Activated CD4-positive, alpha-beta T cell treated with anti-CD3 and anti-CD28 coated beads, Interleukin-2, amount 10 ng/mL, durations not matched to agents 7 days and 5 days (primary cell): ENCODE results near the gene SSX2B. TPM values are rescaled to one million over a fixed set of nuclear protein-coding genes. Genes with fewer than 3 reads are reported as not detected.
"Not testable (repeated sequence)": the region's sequence is repeated elsewhere in the genome, so short reads cannot be mapped to it uniquely, and the experiment has no call there.

Experiments
- CTCF ChIA-PET: fragments of 350-600 bp; sonication (Branson Sonifier 250); formaldehyde crosslinking; loops from one replicate; lab custom pipeline; 2021; ENCODE audit warnings: antibody characterized with exemption; lab: Charles Lee
- POLR2A ChIA-PET: fragments of 350-600 bp; sonication (Branson Sonifier 250); formaldehyde crosslinking; loops from one replicate; lab custom pipeline; 2021; ENCODE audit warnings: antibody characterized with exemption; lab: Charles Lee
- DNase-seq: peaks from one replicate; pipeline ENCODE4 v3.0.0-alpha.2; 2020
- H3K27ac Mint-ChIP-seq: one replicate; pipeline ENCODE4 v1.8.0; 2021; ENCODE audit warnings: mild to moderate bottlenecking, moderate library complexity, mixed read lengths
- H3K27me3 Mint-ChIP-seq: one replicate; pipeline ENCODE4 v1.8.0; 2021; ENCODE audit warnings: mixed read lengths
- H3K36me3 Mint-ChIP-seq: one replicate; pipeline ENCODE4 v1.8.0; 2021; ENCODE audit warnings: low read depth, mixed read lengths
- H3K4me1 Mint-ChIP-seq: one replicate; pipeline ENCODE4 v1.8.0; 2021; ENCODE audit warnings: mixed read lengths
- H3K4me3 Mint-ChIP-seq: one replicate; pipeline ENCODE4 v1.8.0; 2021; ENCODE audit warnings: mild to moderate bottlenecking, moderate library complexity, mixed read lengths
- H3K9me3 Mint-ChIP-seq: one replicate; pipeline ENCODE4 v1.8.0; 2021; ENCODE audit warnings: mixed read lengths
- total RNA-seq, 2 experiments: library from RNA; stranded (reverse); gene quantifications; one replicate each; pipeline ENCODE4 v1.2.3, GENCODE V29; 2021

Gene SSX2B, protein sequence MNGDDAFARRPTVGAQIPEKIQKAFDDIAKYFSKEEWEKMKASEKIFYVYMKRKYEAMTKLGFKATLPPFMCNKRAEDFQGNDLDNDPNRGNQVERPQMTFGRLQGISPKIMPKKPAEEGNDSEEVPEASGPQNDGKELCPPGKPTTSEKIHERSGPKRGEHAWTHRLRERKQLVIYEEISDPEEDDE
- total RNA-seq: not detected

DNA sequence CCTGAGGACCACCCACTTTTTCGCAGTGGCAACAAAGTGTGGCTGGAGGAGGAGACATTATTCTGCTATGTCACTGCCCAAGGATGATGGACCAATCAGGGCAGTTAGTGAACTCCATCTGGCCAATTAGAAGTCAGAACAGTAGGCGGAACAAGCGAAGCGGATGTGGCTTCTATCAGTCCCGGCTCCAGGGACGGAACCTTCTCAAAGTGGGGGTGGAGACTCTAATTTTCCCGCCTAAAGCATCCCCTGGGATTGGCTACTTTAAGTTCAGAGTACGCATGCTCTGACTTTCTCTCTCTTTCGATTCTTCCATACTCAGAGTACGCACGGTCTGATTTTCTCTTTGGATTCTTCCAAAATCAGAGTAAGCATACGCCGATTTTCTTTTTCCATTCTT is at the start of gene SSX2B:
SSX2B (plus strand) TSS at position 301 of the 400 bp plus-strand sequence. CDS start 1,429 bp downstream, outside the sequence.
- H3K9me3 Mint-ChIP-seq, H3K36me3 Mint-ChIP-seq, H3K4me1 Mint-ChIP-seq, H3K4me3 Mint-ChIP-seq, H3K27ac Mint-ChIP-seq, H3K27me3 Mint-ChIP-seq, CTCF ChIA-PET, POLR2A ChIA-PET, DNase-seq: not testable (repeated sequence)

- H3K9me3 Mint-ChIP-seq, H3K4me1 Mint-ChIP-seq, CTCF ChIA-PET, H3K27ac Mint-ChIP-seq, POLR2A ChIA-PET, H3K4me3 Mint-ChIP-seq, DNase-seq, H3K36me3 Mint-ChIP-seq, H3K27me3 Mint-ChIP-seq: not testable (repeated sequence)
These were observed 44.0 kb upstream of the SSX2B start, which contains the start of gene SSX2 for GRCh38 chrX:52707078-52707477. Gene SSX2, minus strand, starts transcription at chrX:52707178. Its CDS starts 1,429 bp downstream, at chrX:52705749.

DNA sequence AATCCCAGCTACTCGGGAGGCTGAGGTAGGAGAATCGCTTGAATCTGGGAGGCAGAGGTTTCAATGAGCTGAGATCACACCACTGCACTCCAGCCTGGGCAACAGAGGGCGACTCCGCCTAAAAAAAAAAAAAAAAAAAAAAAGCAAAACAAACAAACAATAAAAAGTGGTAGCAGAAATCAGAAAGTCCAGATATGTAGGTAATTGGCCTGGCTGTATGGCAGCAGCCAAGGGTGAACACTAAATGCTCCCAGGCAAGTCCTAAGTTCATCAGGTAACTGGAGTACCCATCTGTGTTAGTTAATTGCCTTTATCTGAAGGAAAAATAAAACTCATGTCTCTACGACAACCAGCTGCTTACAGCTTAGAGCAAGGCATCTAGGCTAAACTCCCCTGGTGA is 14.9 kb downstream of the SSX2B start:
- CTCF ChIA-PET, POLR2A ChIA-PET, H3K27ac Mint-ChIP-seq, H3K9me3 Mint-ChIP-seq, H3K4me1 Mint-ChIP-seq, H3K4me3 Mint-ChIP-seq, DNase-seq, H3K27me3 Mint-ChIP-seq, H3K36me3 Mint-ChIP-seq: not testable (repeated sequence)

DNA sequence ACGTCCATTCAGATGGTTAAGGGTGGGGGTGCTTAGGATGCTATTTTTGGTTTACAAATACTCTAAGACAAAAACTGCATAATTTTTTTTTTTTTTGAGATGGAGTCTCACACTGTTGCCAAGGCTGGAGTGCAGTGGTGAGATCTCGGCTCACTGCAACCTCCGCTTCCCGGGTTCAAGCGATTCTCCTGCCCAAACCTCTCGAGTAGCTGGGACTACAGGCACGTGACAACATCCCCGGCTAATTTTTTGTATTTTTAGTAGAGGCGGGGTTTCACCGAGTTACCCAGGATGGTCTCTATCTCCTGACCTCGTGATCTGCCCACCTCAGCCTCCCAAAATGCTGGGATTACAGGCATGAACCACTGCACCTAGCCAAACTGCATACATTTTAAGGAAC is 22.5 kb downstream of the SSX2B start:
- H3K9me3 Mint-ChIP-seq, H3K36me3 Mint-ChIP-seq, H3K27me3 Mint-ChIP-seq, DNase-seq, H3K27ac Mint-ChIP-seq, H3K4me3 Mint-ChIP-seq, CTCF ChIA-PET, H3K4me1 Mint-ChIP-seq, POLR2A ChIA-PET: not testable (repeated sequence)

DNA sequence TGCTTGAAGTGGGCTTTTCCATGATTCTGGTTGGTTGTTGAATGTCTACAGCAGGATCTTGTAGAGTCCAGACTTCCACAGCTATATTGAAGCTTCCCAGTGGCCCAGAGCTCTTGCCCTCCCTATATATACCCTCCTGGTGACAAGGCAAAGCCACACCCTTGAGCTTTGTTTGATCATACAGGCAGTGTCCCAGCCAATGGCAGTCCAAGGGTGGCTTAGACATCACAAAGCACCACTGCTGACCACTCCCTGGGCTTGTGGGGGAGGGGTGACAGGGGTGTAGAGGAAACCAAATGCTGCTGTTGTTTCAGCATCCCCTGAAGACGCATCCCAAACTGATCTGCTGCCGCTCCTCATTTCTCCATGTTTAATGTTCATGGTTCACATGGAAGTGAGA is 46.3 kb downstream of the SSX2B start, which contains the start of gene SPANXN5:
SPANXN5 (minus strand) TSS at position 101 of the 400 bp plus-strand sequence; CDS start at position 22, 79 bp downstream.
- H3K27ac Mint-ChIP-seq, H3K4me1 Mint-ChIP-seq, H3K36me3 Mint-ChIP-seq, CTCF ChIA-PET, H3K4me3 Mint-ChIP-seq, H3K27me3 Mint-ChIP-seq, H3K9me3 Mint-ChIP-seq, DNase-seq, POLR2A ChIA-PET: not testable (repeated sequence)

DNA sequence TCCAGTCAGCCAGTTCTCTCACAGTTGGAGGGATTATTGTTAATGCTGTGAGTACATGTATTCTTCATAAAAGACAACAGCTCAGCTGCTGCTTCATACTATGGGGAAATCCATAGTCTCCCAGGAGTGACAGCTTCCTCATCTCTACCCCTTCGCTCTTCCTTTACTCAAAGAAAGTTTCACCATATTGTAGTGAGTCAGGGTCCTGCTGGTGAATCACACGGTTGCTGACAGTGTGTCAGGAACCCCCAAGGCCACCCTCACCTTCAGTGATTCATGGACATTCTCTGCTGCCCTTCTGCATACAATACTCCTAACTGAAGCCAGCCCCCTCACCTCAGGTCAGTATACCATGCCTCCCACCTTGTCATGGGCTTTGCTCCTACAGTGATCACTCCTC is 53.8 kb downstream of the SSX2B start:
- CTCF ChIA-PET, H3K9me3 Mint-ChIP-seq, POLR2A ChIA-PET, H3K27me3 Mint-ChIP-seq, H3K27ac Mint-ChIP-seq, DNase-seq, H3K4me1 Mint-ChIP-seq, H3K36me3 Mint-ChIP-seq, H3K4me3 Mint-ChIP-seq: not testable (repeated sequence)

Other genes with a start within 250 kb of the SSX2B start
- gene XAGE1B, start 234.2 kb upstream of the SSX2B start, total RNA-seq: not detected
- gene SSX7, start 96.4 kb upstream of the SSX2B start, total RNA-seq: not detected
- gene SSX2, start 44.1 kb upstream of the SSX2B start, total RNA-seq: not detected
- not detected for gene SPANXN5, start 46.2 kb downstream of the SSX2B start, total RNA-seq
- not detected for gene XAGE5, start 60.0 kb downstream of the SSX2B start, total RNA-seq
- not detected for gene XAGE3, start 116.8 kb downstream of the SSX2B start, total RNA-seq
- 10 to 100 TPM; 12.9 to 15.7 TPM for gene FAM156B, start 146.1 kb downstream of the SSX2B start, total RNA-seq
- 10 to 100 TPM; 23.5 to 25.7 TPM for gene FAM156A, start 207.3 kb downstream of the SSX2B start, total RNA-seq